NCI-H510A treated with DMSO at 0.1 percent for 48 hours (cell line): Measurements from ENCODE around the gene MCC.

ENCODE experiments used
- DNase-seq: peaks from one replicate; lab custom pipeline; 2025; lab: John Stamatoyannopoulos, UW

MCC gene

DNA sequence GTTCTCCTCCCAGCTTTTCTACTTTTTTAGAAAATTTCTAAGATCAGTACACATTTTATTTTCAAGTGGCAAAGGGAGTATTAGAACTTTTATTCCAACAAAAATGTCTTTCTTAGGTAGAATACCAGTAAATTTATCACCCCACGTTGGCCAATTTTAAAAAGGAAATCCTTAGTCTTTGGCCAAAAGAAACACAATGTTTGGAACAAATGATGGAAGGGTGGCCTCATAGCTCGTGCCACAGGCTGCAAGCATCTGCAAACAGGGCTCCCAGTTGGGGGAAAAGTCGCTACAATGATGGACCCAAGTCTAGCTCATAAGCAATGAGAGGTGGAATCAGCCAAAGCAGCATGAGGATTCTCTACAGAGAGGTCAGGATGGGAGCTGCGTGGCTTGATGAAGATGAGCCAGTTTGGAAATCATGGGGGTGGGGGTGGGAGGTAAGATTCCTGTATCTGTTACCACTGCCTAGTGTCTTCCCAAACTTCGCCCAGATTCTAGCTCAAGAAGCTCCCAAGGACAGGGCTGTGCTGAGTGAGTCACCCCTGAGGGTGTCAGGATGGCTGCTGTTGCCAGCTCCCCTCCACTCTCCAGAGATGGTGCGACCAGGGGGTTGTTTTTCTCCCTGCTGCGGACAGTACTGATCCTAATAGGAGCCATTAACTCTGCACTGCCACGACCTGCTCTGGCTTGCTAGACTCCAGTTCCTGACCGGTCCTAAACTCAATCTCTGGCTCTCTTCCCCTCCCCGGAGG, 436.0 kb downstream of the MCC start:
- DNase-seq: no peak

DNA sequence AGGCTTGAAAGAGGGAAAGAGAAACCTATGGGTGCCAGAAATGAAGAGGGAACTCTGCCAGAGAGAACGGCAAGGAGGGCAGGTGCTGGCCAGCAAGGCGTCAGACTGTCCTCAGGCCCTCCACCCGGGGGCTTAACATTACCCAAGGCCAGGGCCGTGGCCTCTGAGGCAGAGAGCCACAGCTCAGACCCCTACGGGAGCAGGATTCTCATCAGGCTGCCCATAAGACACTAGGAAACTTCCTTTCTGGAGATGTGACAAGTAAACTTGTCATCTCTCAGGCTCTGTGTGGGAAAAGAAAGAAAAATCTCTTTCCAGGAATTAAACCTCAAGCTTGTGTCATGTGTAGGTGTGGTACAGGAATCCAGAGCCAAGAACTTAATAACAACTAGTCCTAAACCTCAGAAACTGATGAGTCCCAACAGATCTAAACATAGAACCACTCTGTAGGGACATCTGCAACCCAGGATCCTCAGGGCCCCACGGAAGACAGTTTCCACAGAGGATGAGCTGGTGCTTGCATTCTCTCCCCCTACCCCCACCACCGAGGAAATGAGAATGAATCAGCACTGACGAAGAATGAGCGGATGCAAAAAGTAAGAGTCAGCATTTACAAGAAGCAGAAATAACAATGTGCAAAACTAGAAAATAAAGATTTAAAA, 437.4 kb downstream of the MCC start:
- DNase-seq: no peak

- no peak for DNase-seq
Measured at GRCh38 chr5:113048931-113049330, 439.3 kb downstream of the MCC start.

GRCh38 chr5:113047733-113048652, 440.3 kb downstream of the MCC start:
- no peak for DNase-seq

DNA sequence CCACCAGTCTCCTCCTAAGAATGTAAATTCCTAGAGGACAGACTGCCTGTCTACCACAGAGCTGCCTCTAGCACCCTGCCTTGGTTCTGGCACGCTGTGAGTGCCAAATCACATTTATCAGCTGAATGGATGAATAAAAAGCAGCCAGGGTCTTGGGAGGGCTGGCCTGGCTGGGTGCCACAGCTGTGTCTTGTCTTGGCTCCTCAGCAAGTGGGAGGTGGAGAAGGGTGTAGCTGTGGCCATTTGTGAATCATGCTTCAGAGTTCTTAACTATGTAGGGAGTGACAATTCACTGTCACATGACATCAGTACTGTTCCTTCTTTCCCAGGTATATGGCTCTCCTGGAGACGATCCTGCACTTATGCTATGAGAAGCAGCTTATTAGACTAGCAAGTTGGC, 441.0 kb downstream of the MCC start:
- DNase-seq: no peak

GRCh38 chr5:113044776-113045465, 443.3 kb downstream of the MCC start:
- DNase-seq: no peak

- DNase-seq: no peak
Measured at GRCh38 chr5:113043491-113043931, 444.7 kb downstream of the MCC start.

DNA sequence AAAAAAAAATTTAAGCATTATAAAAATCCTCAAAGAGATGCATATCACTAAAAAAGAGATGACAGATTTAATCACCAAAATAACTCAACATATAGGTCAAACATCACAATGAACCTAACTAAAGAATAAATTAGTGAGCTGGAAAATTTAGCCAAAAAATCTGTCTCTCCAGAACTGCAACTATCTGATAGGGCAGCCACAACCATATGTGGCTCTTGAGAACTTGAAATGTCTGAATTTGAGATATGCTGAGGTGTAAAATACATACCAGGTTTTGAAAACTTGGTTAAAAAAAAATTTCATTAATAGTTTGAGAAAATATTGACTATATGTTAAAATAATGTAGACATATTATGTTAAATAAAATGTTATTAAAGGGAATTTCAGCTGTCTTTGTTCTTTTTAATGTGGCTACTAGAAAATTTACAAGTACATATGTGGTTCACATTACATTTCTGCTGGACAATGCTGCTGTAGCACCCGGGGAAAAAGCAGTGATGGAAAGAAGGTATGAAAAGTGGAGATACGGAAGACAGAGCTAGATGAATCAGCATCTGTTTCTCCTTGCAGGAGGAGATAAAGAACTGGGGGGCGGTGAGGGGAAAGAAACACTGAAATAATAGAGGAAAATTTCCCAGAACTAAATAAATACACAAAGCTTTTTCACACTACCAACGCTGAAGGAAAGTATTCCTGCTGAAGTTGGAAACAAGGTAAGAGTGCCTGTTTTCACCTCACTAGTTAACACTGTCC, 445.6 kb downstream of the MCC start:
- no peak for DNase-seq

- DNase-seq: no peak
Measured at GRCh38 chr5:113040672-113041260, 447.5 kb downstream of the MCC start.

DNA sequence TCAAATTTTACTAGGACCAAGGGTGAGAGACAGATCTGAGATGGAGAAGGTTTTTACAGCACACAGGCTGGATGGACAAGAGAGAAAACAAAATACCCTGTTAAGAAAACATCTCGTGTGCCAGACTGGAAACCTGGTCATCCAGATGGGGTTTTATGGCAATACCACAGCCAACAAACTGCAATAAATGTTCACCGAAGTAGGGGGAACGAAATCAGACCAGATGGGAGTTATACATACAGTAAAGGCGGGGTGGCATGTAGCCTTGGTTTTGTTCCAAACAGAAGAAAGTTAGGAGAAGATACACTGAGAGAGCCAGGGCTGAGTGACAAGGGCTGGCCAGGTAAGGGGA, 448.3 kb downstream of the MCC start:
- DNase-seq: no peak

- DNase-seq: no peak
Measured at GRCh38 chr5:113039229-113039933, 448.9 kb downstream of the MCC start.

DNA sequence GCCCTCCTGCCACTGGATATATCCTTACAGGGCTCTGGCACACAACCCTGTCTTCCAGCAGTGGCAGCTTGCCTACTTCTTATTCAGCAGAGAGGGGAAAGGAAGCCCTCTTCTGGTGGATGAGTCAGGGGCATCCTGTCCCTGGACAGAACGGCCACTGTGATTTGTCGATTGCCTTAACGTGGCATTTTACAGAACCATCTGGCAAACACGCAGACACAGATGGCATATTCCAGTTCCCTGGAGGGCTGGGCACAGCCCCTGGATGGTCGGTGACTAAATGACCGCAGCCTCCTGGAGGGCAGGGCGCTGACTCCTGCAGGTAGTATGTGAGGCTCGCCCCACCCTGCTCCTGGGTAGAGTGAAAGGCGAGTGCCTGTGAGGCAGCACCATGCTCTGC, 449.5 kb downstream of the MCC start:
- no peak for DNase-seq

- no peak for DNase-seq
Measured at GRCh38 chr5:113038136-113038535, 450.1 kb downstream of the MCC start.

GRCh38 chr5:113036826-113037225, 451.4 kb downstream of the MCC start:
- no peak for DNase-seq

DNA sequence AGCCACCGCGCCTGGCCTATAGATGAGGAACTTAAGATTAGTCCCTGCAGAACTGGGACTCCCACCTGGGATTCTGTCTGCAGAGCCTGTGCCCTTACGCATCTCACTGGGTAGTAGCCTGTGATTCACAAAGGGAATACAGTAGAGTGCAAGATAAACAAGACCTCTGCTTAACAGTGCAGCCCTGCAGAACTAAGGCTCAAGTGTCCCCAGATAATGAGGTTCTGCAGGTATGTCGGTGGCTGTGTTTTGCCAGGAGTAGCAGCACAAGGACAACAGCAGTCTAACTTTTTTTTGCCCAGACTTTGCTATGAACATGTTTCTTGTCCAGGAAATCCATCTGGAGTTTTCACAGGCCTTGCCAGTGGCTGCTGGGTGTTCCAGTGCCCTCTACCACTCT, 451.9 kb downstream of the MCC start:
- no peak for DNase-seq

DNA sequence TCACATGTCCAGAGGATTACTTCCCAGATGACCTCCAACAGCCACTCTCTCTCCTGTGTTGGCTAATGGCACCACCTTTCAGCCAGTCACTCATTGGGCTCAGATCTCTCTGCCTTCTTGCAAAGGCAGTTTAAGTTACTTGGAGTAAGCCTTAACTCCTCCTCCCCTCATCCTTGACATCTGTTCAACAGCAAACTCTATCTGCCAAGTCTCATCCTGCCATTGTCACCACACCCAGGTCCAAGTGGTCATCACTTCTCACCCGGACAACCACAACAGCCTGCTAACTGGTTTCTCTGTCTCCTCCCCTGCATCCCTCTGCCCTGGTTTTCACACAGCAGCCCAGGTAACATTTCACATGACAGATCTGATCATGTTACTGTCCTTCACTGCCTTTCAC, 453.2 kb downstream of the MCC start:
- no peak for DNase-seq

DNA sequence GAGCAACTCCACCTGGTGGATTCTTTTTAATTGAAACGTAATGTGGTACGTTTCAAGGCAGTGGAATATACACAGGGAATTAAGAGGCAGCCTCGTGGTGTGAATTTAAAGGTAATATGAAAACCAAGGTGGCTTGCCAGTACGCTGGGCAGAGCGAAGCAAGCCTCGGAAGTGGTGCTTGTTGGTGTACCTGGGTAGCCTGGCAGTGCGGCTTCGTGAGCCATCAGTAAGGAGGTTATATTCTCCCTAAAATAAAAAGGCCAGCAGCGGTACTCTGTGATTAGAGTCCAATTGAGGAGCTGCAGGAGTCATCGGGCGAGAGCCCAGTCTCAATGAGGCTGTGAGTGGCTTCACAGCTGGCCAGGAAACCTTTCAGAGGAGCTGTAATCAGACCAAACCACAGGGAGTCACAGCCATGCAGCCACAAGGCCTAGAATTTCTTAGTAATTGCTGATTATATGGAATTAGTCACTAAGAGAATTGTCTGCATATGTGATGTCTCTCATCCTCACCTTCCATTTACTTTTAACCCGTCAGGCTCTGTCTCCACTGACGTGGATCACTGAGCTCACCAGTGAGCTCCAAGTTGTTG, 454.0 kb downstream of the MCC start:
- DNase-seq: no peak

GRCh38 chr5:113031557-113031956, 456.7 kb downstream of the MCC start:
- DNase-seq: no peak

GRCh38 chr5:113031104-113031503, 457.1 kb downstream of the MCC start:
- no peak for DNase-seq

DNA sequence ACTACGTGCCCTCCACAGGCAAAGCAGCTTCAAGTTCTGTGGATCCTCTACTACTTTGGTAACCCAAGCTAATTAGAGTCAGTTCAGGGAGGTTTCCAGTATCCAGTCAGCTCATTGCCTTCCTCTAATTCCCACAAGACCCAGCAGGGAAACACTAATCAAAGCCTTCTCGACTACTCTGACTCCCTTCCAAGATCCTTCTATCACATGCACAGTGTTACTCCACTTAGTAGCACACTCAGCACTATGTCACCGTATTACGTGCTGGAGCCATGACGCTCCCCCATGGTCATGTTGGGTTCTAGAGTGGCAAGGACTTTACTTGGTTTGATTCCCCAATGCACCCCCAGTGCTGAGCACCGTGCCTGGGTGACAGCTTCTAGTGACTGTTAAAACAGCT, 458.6 kb downstream of the MCC start:
- no peak for DNase-seq
